ENCODE data around the gene OXA1L.
"Not testable (repeated sequence)": the region's sequence is repeated elsewhere in the genome, so short reads cannot be mapped to it uniquely, and the experiment has no call there.

The OXA1L gene

DNA sequence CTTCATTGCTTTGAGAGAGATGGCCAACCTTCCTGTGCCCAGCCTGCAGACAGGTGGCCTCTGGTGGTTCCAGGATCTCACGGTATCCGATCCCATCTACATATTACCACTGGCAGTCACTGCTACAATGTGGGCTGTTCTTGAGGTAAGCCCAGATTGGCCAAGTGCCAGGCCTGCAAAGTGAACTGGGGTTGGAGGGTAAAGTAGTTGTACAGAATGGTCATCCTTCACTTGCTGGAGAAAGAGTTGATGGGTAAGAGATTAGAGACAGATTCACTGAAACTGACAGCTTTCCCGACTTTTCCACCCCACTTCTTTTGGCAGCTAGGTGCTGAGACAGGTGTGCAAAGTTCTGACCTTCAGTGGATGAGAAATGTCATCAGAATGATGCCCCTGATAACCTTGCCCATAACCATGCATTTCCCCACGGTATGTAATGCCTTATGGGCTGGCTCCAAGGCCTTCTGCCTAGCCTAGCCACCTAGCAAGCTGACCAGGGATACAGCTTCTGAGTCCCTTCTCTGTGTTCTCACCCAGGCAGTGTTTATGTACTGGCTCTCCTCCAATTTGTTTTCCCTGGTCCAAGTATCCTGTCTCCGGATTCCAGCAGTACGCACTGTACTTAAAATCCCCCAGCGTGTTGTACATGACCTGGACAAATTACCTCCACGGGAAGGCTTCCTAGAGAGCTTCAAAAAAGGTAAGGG lies 4.1 kb downstream of the OXA1L start:
- DNase-seq, result no peak

GRCh38 chr14:22772725-22773124 lies 6.2 kb downstream of the OXA1L start:
- DNase-seq, result no peak

DNA sequence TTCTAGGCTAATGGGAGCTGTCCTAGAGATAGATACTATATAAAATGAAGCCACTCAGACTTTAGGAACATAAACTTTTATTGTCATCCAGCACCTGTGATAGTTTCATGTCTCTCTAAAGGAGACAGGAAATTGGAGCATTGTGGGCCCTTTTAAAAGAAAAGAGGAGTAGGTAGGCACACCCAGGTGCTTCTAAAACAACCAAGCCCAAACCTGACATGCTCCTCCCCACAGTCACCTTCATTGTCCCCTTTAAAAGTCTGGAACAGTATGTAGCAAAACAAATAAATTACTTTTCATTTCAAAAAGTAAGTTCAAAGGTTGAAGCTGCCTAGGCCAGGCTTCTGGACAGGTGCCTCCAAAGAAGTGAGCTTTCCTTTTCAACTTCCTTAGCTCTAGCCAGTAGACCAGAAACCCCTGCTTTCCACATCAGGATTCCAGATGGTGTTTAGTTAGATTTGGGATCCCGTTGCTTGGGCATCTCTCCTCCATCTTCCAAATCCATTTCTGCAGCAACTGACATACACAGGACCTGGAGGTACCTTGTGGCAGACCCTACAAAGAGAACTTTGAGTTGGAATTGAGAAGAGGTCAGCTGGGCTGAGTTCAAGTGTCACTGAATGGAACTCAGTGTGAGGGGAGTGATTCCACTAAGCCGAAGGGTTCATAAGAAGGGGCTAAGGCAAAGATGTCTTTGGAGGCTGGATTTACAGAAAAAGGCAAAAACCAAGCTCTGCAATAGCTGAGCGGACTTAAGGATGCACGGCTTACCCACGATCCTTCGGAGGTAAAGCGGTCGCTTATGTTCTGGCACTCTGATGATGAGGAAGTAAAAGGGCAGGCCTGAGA lies 6.9 kb downstream of the OXA1L start:
- no peak for DNase-seq

DNA sequence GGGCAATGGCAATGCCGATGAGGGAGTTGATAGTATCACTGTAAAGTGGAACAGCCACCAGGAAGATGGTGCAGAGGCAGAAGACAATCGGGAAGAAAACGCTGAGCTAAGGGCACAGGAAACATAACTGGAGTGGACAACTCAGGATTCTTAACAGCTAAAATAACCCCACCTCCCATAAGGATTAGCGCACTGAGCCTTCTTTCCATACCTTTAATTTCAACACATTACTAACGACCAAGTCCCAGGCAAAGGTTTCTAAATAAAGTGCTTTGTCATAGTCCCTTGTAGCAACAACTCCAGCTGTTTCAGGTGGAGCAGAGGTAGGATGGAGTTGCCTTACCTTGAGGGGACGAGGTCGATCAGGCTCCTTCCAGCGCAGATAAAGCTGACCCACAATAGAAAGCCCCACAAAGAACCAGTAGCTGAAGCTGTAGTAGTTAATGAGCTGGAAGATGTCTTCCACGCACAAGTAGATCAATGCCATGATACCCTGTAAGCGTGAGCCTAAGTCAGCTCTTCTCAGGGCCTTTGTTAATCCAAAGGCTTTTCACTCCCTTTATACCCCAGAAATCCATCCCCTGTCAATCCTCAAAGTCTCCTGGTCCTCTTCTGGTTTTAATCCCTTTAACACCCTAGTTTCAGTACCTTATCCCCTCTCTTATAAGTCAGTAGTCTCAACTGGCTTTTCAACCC lies 7.7 kb downstream of the OXA1L start:
- no peak for DNase-seq

DNA sequence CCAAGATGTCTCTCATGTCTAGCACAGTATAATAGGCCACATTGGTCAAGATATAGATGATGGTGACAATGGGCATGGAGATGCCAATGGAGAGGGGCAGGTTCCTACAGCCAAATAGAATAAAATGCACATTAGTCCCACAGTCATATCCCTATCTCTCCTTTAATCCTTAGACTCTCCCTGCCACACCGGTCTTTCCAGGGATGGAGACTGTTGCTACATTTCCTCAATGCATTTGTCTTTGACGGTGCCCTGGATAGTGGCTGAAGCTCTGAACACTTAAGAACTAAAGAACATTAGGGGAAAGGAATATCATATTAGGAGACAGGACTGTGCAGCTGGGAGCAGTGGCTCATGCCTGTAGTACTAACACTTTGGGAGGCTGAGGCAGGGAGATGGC lies 9.7 kb downstream of the OXA1L start:
- no peak for DNase-seq

DNA sequence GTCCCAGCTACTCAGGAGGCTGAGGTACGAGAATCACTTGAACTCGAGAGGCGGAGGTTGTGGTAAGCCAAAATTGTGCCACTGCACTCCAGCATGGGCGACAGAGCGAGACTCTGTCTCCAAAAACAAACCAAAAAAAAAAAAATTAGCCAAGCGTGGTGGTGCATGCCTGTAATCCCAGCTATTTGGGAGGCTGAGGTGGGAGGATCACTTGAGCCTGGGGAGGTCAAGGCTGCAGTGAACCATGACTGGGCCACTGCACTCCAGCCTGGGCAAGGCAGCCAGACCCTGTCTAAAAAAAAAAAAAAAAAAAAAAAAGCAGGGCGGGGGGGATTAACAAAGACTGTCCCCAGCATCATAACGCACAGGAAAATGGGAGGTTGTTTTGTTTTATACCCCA lies 10.4 kb downstream of the OXA1L start:
- not testable (repeated sequence) for DNase-seq

GRCh38 chr14:22778084-22778483 lies 11.6 kb downstream of the OXA1L start:
- no peak for DNase-seq

DNA sequence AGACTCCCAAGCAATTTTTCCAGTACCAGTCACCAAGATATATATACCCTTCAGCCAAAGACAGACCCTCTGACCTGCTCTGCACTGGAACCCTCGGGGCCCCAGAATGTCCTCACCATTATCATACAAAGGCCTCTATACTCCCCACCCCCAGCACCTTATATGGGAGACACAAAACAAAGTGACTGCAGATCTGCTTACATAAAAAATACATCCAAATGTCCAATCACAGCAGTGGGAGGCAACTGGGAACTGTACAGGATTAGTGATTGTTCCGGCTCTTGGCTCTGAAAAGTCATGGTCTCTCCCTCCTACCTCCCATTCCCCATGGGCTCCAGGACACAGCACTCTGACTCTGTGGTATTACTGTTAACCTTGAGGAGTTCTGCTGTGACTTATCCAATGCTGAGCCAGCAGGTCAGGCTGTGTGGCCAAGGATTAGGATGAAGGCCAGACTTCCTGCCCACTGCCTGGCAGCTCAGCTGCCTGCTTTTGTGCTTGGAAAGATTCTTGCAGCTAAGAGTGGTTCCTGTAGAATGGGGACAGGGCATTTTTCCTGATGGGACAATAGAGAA lies 13.7 kb downstream of the OXA1L start:
- no peak for DNase-seq

DNA sequence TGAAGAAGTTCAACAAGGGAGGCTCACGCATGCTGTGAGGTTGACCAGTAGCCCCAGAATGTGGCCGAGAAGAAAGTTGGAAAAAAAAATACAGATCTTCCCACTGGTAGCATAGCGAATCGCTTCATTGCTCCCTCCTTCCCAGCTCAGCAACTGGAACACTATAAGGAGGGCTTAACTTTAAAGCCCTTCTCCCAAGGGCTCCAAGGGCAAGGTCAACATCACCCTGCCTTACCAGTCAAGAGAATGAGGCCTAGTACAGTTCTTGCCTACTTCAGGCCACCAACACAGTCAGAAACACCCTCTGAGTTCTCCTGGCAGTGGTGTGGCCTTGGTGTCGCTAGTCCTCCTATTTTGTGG lies 14.4 kb downstream of the OXA1L start:
- no peak for DNase-seq

DNA sequence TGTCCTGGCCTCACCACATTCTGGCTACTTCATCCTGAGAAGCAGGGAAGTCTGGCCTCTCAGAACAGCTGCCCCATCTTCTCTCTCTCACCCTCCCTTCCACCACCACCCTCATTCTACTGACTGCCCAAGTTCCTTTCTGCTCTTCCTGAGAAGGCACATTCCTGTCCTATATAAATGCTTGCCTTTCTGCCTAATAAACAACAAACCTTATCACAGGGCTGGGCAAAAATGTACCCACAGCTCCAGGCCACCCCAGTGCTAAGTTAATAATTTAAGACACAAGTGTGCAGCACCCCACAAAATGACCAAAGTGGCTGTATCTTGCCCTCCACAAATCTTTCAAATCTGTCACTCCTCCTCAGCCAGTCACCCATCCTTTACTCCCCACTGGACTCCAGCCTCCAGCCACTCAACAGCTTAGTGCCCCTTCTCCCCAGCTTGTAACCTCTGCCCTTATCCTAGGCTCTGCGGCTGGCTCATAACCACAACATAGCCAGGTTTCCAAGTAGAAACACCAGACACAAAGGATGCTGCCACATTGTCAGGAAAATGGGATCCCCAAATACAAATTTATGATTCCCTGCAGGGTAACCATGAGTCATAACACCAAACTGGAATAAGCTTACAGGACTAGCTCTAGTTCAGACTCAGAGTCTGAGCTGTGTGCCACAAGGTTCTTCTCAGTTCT lies 15.0 kb downstream of the OXA1L start:
- no peak for DNase-seq

DNA sequence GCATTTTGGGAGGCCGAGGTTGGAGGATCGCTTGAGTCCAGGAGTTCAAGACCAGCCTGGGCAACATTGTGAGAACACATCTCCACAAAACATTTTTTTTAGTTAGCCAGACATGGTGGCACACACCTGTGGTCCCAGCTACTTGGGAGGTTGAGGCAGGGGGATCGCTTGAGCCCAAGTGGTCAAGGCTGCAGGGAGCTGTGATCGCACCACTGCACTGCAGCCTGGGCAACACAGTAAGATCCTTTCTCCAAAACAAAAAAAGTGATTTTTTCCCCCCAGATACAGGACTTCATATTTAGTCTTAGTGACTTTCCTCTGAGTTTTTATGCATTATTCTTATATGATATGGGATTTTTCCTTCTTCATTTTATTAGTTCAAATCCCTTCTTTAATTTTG lies 20.2 kb downstream of the OXA1L start:
- DNase-seq, result no peak

GRCh38 chr14:22791301-22791700 lies 24.8 kb downstream of the OXA1L start:
- no peak for DNase-seq

- no peak for DNase-seq
Observed at GRCh38 chr14:22792158-22792557, 25.7 kb downstream of the OXA1L start.

DNA sequence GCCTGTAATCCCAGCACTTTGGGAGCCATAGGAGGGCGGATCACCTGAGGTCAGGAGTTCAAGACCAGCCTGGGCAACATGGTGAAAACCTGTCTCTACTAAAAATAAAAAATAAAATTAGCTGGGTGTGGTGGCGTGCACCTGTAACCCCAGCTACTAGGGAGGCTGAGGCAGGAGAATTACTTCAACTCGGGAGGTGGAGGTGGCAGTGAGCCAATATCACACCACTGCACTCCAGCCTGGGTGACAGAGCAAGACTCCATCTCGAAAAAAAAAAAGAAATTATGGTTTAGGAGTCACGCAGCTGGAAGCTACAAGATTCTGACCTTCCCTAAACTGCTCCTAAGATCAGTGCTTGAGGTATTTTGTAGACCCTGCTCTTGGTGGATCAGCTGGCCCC lies 27.1 kb downstream of the OXA1L start:
- not testable (repeated sequence) for DNase-seq

- no peak for DNase-seq
Observed at GRCh38 chr14:22793976-22794375, 27.5 kb downstream of the OXA1L start.

- DNase-seq, result no peak
Observed at GRCh38 chr14:22794551-22794951, 28.1 kb downstream of the OXA1L start.

DNA sequence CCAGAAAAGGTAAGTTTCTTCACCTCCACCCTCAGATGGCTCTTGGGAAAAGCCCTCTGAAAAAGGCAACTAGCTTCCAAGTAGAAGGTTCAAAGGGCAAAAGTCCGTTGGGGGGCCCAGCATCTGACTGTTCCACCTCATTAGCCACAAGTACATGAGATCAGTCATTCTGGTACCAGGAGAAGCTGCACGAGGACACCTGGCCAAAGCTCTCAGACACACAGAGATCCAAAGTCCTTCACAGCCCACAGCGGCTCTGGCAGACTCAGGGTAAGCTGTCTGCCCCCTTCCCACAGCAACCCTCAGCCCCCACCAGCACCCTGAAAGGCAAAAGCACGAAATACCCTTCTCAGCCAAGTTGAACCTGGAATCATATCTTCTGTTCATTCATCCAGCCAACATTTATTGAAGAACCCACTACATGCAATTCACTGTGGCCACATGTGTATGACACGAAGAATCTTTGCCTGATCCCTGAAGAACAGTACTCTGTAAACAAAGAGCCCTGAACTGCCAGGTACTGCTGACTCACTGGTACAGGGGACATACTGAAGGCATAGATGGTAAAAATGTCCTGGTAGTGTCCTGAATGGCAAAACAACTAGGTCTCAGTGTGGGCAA lies 29.7 kb downstream of the OXA1L start:
- no peak for DNase-seq

GRCh38 chr14:22797017-22797917 lies 30.8 kb downstream of the OXA1L start:
- DNase-seq, result no peak

DNA sequence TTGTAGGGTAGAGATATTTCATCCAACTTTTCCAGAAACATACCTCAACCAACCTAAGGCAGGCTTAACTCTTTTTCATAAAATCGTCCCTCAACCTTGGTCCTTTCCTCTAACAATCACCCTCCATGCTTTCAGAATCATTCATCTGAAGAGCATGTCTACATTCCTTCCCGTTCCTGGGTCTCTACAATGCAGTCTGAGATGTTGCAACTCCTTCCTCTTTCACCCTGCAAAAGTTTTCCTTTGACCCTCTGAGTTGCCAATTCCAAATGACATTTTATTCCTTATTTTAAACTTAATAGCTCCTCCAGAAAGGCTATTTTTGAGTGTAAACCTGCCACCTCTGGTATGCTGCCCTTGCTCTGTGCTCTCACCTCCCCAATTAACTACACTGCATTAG lies 32.0 kb downstream of the OXA1L start:
- DNase-seq, result no peak

DNA sequence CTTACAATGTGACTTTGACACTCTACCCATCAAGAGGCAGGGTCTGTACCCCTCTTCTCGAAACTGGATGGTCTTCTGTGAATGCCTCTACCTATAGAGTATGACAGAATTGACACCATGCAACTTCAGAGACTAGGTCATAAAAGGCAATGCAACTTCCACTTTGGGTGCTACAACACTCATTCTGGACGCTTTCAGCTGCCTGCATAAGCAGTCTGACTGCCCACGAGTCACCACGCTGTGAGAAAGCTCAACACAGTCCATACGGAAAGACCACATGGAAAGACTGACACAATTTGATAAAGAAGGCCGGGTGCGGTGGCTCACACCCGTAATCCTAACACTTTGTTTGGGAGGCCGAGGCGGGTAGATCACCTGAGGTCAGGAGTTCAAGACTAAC lies 33.9 kb downstream of the OXA1L start:
- DNase-seq, result no peak

DNA sequence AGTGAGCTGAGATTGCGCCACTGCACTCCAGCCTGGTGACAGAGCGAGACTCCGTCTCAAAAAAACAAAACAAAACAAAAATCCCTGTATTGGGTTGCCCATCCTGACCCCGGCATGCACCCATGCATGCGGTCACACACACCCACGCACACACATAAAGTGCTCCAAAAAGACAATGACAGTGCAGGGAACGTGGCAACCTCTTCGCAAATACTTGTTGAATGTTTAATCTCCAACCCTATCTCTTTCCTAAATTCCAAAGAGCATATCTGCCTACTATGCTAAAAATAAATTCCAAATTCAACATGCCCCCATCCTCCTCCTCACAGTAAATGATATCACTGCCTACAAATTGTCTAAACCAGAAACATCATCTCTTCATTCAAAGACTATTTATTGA lies 35.2 kb downstream of the OXA1L start:
- no peak for DNase-seq
